Measurements from ENCODE around the gene SLC25A36. TPM values are rescaled to one million over a fixed set of nuclear protein-coding genes. Genes with fewer than 3 reads are reported as not detected.
"Not testable (repeated sequence)": the region's sequence is repeated elsewhere in the genome, so short reads cannot be mapped to it uniquely, and the experiment has no call there.

SLC25A36 gene
- total and polyA plus RNA-seq, 2 experiments from 2014 or later = 70.0 to 297 TPM

GRCh38 chr3:140943781-140944552 lies 2.3 kb downstream of the SLC25A36 start:
- peak overlapping the region; percentile 86 for H3K4me3 ChIP-seq

GRCh38 chr3:140948460-140949249 lies 7.0 kb downstream of the SLC25A36 start:
- H3K4me3 ChIP-seq = no peak overlapping the region
- H3K36me3 ChIP-seq = peaks cover 4% of the 10 kb centered on the region
- TF ChIP-seq, protein P1, sequence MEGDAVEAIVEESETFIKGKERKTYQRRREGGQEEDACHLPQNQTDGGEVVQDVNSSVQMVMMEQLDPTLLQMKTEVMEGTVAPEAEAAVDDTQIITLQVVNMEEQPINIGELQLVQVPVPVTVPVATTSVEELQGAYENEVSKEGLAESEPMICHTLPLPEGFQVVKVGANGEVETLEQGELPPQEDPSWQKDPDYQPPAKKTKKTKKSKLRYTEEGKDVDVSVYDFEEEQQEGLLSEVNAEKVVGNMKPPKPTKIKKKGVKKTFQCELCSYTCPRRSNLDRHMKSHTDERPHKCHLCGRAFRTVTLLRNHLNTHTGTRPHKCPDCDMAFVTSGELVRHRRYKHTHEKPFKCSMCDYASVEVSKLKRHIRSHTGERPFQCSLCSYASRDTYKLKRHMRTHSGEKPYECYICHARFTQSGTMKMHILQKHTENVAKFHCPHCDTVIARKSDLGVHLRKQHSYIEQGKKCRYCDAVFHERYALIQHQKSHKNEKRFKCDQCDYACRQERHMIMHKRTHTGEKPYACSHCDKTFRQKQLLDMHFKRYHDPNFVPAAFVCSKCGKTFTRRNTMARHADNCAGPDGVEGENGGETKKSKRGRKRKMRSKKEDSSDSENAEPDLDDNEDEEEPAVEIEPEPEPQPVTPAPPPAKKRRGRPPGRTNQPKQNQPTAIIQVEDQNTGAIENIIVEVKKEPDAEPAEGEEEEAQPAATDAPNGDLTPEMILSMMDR (IDR thresholded peaks at IDR 0.05; ENCODE audit: low read depth, low read length) = no peak
- H3K27me3 ChIP-seq = no peaks in the 10 kb centered on the region
- peaks cover 26% of the 10 kb centered on the region for H3K4me1 ChIP-seq (ENCODE audit: low read depth)
- DNase-seq (ENCODE audit: low read depth in 1 of 2, low spot score in 1 of 2) = no peak
- H3K27ac ChIP-seq = no peak overlapping the region
- no peaks in the 10 kb centered on the region for H3K9me3 ChIP-seq (ENCODE audit: low read depth)

More at GRCh38 chr3:140943781-140944552, 2.3 kb downstream of the SLC25A36 start:
- no peaks in the 10 kb centered on the region for H3K9me3 ChIP-seq (ENCODE audit: low read depth)
- TF ChIP-seq, protein P1 (IDR thresholded peaks at IDR 0.05; ENCODE audit: low read depth, low read length) = no peak
- no peaks in the 10 kb centered on the region for H3K36me3 ChIP-seq
- H3K4me1 ChIP-seq (ENCODE audit: low read depth) = peaks cover 29% of the 10 kb centered on the region
- H3K27ac ChIP-seq = peak overlapping the region; percentile 98
- DNase-seq (ENCODE audit: low read depth in 1 of 2, low spot score in 1 of 2) = no peak
- H3K27me3 ChIP-seq = no peaks in the 10 kb centered on the region

DNA sequence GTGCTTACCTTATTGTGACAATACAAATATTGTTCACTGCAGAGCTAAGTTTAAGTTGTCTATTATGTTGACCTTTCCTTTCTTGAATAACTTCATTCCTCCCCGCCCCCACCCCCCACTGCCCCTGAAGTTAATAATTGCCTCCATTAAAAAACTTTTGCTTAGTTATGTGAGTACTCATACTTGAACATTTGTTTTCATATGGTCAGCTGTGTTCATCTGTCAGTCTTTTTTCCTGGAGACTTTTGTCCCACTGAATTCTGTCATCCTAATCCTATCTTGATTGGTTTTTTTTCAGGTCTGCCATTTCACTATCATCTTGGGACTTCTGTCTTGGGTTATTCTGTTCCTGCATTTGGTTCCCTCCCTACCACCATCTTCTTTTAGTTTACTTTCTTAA lies 8.5 kb downstream of the SLC25A36 start:
- no peak for DNase-seq (ENCODE audit: low read depth in 1 of 2, low spot score in 1 of 2)
- H3K27ac ChIP-seq = peak overlapping the region; percentile 37
- H3K9me3 ChIP-seq (ENCODE audit: low read depth) = no peaks in the 10 kb centered on the region
- TF ChIP-seq, protein P1 (IDR thresholded peaks at IDR 0.05; ENCODE audit: low read depth, low read length) = no peak
- H3K36me3 ChIP-seq = peaks cover 4% of the 10 kb centered on the region
- peaks cover 21% of the 10 kb centered on the region for H3K4me1 ChIP-seq (ENCODE audit: low read depth)
- no peaks in the 10 kb centered on the region for H3K27me3 ChIP-seq
- H3K4me3 ChIP-seq = no peak overlapping the region

GRCh38 chr3:140950863-140951262 lies 9.2 kb downstream of the SLC25A36 start:
- no peaks in the 10 kb centered on the region for H3K9me3 ChIP-seq (ENCODE audit: low read depth)
- TF ChIP-seq, protein P1 (IDR thresholded peaks at IDR 0.05; ENCODE audit: low read depth, low read length) = no peak
- peaks cover 4% of the 10 kb centered on the region for H3K36me3 ChIP-seq
- DNase-seq (ENCODE audit: low read depth in 1 of 2, low spot score in 1 of 2) = no peak
- peaks cover 16% of the 10 kb centered on the region for H3K4me1 ChIP-seq (ENCODE audit: low read depth)
- no peak overlapping the region for H3K4me3 ChIP-seq
- no peaks in the 10 kb centered on the region for H3K27me3 ChIP-seq
- peak overlapping the region; percentile 37 for H3K27ac ChIP-seq

GRCh38 chr3:140951750-140952149 lies 10.1 kb downstream of the SLC25A36 start:
- H3K4me3 ChIP-seq; H3K27me3 ChIP-seq; DNase-seq (ENCODE audit: low read depth in 1 of 2, low spot score in 1 of 2); H3K36me3 ChIP-seq; H3K9me3 ChIP-seq (ENCODE audit: low read depth): not testable (repeated sequence)
- Histone ChIP-seq H3K4me1 (ENCODE audit: low read depth) (peaks cover 23% of the 10 kb centered on the region), H3K27ac (peak overlapping the region; percentile 25)
